Uterus (tissue), 2 donors: ENCODE data around the gene CSF2.

Experiments used
- POLR2A ChIP-seq, 2 donors: fragments of 450-650 bp; IDR thresholded peaks; one replicate each; pipeline ENCODE4 v1.6.1; 2016; ENCODE audit warnings: antibody characterized with exemption in 2 of 2, mild to moderate bottlenecking in 1 of 2, moderate library complexity in 1 of 2
- TF ChIP-seq, protein P1 (sequence below), 4 experiments: fragments of 200-600 bp in 2 of 4; fragments of 450-650 bp in 2 of 4; sonication (generic) in 2 of 4; IDR thresholded peaks; one replicate each; pipeline ENCODE4 v1.5.1; 2016 to 2019; ENCODE audit warnings: antibody characterized with exemption in 4 of 4, mild to moderate bottlenecking in 2 of 4, moderate library complexity in 1 of 4

DNA sequence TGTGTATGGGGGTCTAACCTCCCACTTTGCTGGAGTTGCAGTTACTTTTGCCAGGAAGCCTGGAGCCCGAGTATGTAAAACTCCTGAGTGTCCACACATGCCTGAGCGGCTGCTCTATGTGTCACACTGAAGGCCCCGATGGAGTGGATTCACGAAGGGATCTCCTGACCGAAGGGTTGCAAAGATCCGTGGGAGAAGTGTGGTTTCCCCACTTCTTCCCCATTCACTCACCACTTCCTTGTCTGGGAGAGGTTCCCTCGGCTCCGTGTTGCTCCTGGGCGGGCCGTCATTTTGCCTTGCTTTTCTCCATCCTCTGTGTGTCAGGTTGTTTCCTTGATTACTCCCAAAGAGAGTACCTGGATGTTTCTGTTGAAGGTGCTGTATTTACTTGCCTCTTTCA, 29.4 kb upstream of the CSF2 start:
- TF ChIP-seq, protein P1, sequence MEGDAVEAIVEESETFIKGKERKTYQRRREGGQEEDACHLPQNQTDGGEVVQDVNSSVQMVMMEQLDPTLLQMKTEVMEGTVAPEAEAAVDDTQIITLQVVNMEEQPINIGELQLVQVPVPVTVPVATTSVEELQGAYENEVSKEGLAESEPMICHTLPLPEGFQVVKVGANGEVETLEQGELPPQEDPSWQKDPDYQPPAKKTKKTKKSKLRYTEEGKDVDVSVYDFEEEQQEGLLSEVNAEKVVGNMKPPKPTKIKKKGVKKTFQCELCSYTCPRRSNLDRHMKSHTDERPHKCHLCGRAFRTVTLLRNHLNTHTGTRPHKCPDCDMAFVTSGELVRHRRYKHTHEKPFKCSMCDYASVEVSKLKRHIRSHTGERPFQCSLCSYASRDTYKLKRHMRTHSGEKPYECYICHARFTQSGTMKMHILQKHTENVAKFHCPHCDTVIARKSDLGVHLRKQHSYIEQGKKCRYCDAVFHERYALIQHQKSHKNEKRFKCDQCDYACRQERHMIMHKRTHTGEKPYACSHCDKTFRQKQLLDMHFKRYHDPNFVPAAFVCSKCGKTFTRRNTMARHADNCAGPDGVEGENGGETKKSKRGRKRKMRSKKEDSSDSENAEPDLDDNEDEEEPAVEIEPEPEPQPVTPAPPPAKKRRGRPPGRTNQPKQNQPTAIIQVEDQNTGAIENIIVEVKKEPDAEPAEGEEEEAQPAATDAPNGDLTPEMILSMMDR (IDR thresholded peaks at IDR 0.05) = no peak
- no peak for TF ChIP-seq POLR2A (IDR thresholded peaks at IDR 0.05)
